HUES6 (cell line): ENCODE data around the gene C2orf81.

Experiments
- H3K27ac ChIP-seq: 2 replicates; pipeline ENCODE4 v1.7.0; 2013; ENCODE audit warnings: low read depth, mild to moderate bottlenecking, low read length, inconsistent platforms
- H3K27me3 ChIP-seq: 2 replicates; pipeline ENCODE4 v1.6.1; 2013; ENCODE audit warnings: low read length; ENCODE audit not compliant: control insufficient read depth, insufficient read depth
- H3K36me3 ChIP-seq: 2 replicates; pipeline ENCODE4 v1.6.1; 2013; ENCODE audit warnings: low read length; ENCODE audit not compliant: control insufficient read depth, insufficient read depth
- H3K4me1 ChIP-seq: 2 replicates; pipeline ENCODE4 v1.6.1; 2013; ENCODE audit warnings: low read length; ENCODE audit not compliant: control insufficient read depth, insufficient read depth
- H3K4me3 ChIP-seq: 2 replicates; pipeline ENCODE4 v1.5.1; 2013; ENCODE audit warnings: low read depth, low read length
- H3K9ac ChIP-seq: one replicate; pipeline ENCODE4 v1.6.1; 2013; ENCODE audit warnings: mild to moderate bottlenecking, low read length
- H3K9me3 ChIP-seq: 2 replicates; pipeline ENCODE4 v1.6.1; 2013; ENCODE audit warnings: low read depth, low read length; ENCODE audit not compliant: control insufficient read depth, insufficient read depth

C2orf81 gene

DNA sequence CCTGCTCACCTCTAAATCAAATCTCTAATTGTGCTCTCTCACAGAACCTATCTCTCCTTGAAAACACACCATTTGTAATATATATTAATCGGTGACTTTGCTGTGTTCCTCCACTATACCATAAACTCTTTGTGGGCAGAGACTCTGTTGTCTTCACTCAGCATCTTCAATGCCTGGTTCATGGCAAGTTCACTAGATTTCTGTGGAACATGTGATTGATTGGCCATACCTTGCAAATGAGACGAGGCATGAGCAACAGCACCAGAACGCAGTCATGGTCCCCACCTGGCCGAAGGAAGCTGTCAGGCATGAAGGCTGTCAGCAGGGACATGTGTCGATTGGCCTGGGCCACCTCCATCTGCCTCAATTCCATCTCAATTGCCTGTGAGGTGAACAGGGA, 52.9 kb downstream of the C2orf81 start:
- peaks cover 8% of the 10 kb centered on the region for H3K4me1 ChIP-seq

DNA sequence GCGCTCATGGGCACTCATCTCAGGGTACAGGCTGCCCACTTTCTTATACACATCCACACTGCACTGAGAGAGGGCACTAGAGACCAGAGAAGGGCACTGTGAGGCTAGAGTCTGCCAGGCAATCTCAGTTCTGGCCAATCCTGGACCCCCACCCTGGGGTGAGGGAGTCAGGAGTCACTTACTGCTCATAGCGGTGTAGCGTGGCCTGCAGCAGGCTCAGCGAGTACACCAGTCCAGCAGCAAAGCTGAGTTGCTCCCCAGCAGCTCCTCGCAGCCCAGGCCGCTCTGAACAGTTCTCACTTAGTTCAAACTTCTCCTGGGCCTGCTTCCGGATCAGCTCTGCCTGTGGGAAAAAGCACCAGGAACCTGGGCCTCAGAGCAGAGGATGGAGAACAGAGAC, 53.6 kb downstream of the C2orf81 start:
- H3K9me3 ChIP-seq: no peaks in the 10 kb centered on the region
- peaks cover 93% of the 10 kb centered on the region for H3K36me3 ChIP-seq
- H3K4me3 ChIP-seq: no peak overlapping the region
- no peak overlapping the region for H3K27ac ChIP-seq
- peaks cover 1% of the 10 kb centered on the region for H3K4me1 ChIP-seq
- no peak overlapping the region for H3K9ac ChIP-seq
- no peaks in the 10 kb centered on the region for H3K27me3 ChIP-seq

More for the DNA sequence above, 52.9 kb downstream of the C2orf81 start:
- H3K4me3 ChIP-seq: no peak overlapping the region
- H3K36me3 ChIP-seq: peaks cover 88% of the 10 kb centered on the region
- H3K9me3 ChIP-seq: no peaks in the 10 kb centered on the region
- H3K27me3 ChIP-seq: no peaks in the 10 kb centered on the region
- no peak overlapping the region for H3K27ac ChIP-seq
- no peak overlapping the region for H3K9ac ChIP-seq

DNA sequence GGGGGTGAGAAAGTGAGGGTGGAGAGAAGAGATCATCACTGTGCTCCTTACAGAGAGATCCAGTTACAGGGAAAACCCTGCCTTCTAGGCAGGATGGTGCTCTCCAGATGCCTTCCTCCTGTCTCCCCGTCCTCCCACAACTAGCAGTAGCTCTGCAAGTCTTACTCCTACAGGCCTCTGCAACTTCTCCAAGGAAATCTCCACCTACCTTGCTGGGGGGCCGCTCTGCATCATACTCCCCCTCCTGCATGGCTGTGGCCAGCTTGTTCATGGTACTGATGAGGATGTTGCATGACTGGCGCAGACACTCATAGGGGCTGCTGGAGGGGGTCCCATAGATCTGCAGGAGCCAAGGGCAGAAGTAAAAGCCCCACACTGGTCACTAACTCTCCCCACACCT, 55.4 kb downstream of the C2orf81 start:
- no peak overlapping the region for H3K4me3 ChIP-seq
- no peaks in the 10 kb centered on the region for H3K9me3 ChIP-seq
- H3K27ac ChIP-seq: no peak overlapping the region
- no peaks in the 10 kb centered on the region for H3K27me3 ChIP-seq
- H3K9ac ChIP-seq: no peak overlapping the region
- H3K4me1 ChIP-seq: no peaks in the 10 kb centered on the region
- H3K36me3 ChIP-seq: peaks cover 100% of the 10 kb centered on the region

DNA sequence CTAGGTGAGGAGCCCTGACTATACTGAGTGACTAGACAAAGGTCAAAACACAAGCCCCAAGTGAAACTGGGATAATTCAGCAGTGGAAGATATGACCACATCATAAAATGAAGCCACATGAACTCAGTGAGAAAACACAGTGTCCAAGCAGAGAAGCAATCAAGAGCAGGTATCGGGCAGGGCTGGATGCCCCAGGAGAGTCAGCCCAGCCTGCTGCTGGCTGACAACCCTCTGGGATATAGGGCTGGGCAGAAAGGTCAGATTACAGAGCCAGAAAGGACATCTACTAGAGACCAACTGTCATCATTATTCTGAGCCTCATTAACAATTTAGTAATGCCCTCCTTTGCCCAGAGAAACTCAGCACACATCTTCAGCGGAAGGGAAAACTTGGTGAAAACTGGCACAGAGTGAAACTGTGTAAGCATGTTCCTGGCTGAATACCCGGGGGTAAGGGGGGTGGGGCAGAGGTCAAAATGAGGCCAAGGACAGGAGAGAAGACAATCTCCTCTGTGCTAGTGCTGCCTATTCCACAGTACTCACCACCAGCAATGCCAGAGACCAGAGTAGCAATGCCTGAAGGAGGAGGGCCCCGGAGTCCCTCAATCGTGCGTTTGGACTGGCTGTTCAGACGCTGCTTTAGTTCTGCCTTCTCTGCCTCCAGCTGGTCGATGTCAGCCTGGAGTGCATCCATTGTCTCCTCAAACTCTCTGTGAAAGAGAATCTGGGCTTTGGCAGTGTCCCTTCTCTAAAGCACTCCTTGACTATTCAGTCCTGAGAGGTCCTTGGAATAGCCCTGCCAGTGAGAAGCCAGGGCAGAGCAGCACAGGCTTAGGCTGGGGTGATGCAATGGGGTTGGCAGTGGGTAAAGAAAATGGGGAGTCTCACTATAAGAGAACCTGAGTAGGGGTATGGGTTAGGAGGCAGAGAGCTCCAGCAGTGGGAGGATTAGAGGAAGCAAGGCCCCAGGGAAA, 56.6 kb downstream of the C2orf81 start:
- H3K27ac ChIP-seq: no peak overlapping the region
- no peaks in the 10 kb centered on the region for H3K9me3 ChIP-seq
- no peak overlapping the region for H3K4me3 ChIP-seq
- peak overlapping the region; percentile 6 for H3K9ac ChIP-seq
- peaks cover 100% of the 10 kb centered on the region for H3K36me3 ChIP-seq
- H3K27me3 ChIP-seq: no peaks in the 10 kb centered on the region
- H3K4me1 ChIP-seq: no peaks in the 10 kb centered on the region
